Neuronal stem cell (in vitro differentiated cells): Measurements from ENCODE around the gene GRIN3B.

Source experiments
- DNase-seq: peaks from one replicate; pipeline ENCODE4 v3.0.0-alpha.2; 2013; ENCODE audit warnings: low spot score
- H2AFZ ChIP-seq: one replicate; pipeline ENCODE4 v1.6.1; 2013; ENCODE audit warnings: mild to moderate bottlenecking, low read length, inconsistent platforms
- H2AK5ac ChIP-seq: 2 replicates; pipeline ENCODE4 v1.6.1; 2013; ENCODE audit warnings: low read depth, mild to moderate bottlenecking, inconsistent platforms, low read length, moderate library complexity, mixed read lengths
- H2BK120ac ChIP-seq: 2 replicates; pipeline ENCODE4 v1.6.1; 2013; ENCODE audit warnings: low read depth, mild to moderate bottlenecking, inconsistent platforms, low read length, moderate library complexity, mixed read lengths
- H2BK12ac ChIP-seq: one replicate; pipeline ENCODE4 v1.6.1; 2013; ENCODE audit warnings: low read length, inconsistent platforms
- H2BK15ac ChIP-seq: 2 replicates; pipeline ENCODE4 v1.6.1; 2013; ENCODE audit warnings: mild to moderate bottlenecking, low read length, inconsistent platforms, mixed read lengths
- H2BK5ac ChIP-seq: one replicate; pipeline ENCODE4 v1.6.1; 2013; ENCODE audit warnings: inconsistent platforms, mild to moderate bottlenecking, low read length, moderate library complexity
- H3K14ac ChIP-seq: one replicate; pipeline ENCODE4 v1.6.1; 2013; ENCODE audit warnings: low read length, inconsistent platforms
- H3K18ac ChIP-seq: 2 replicates; pipeline ENCODE4 v1.6.1; 2013; ENCODE audit warnings: low read length, inconsistent platforms
- H3K23ac ChIP-seq: 2 replicates; pipeline ENCODE4 v1.6.1; 2013; ENCODE audit warnings: low read depth, mild to moderate bottlenecking, mixed read lengths, low read length, inconsistent platforms; ENCODE audit not compliant: poor library complexity
- H3K27ac ChIP-seq: replicated peaks from 3 replicates; pipeline ENCODE4 v1.5.1; 2013; ENCODE audit warnings: low read length, inconsistent platforms
- H3K27me3 ChIP-seq, 3 experiments: 2 replicates each; pipeline ENCODE4 v1.6.1; 2013; ENCODE audit warnings: low read length in 3 of 3, mild to moderate bottlenecking in 2 of 3, inconsistent platforms in 1 of 3, low read depth in 1 of 3, mixed read lengths in 1 of 3, moderate library complexity in 1 of 3; ENCODE audit not compliant: control insufficient read depth in 3 of 3, insufficient read depth in 3 of 3
- H3K36me3 ChIP-seq, 2 donors: replicated peaks in 1 of 2; 2 replicates each; pipeline ENCODE4 v1.6.1; 2013; ENCODE audit warnings: low read length in 2 of 2; ENCODE audit not compliant: control insufficient read depth in 2 of 2, insufficient read depth in 2 of 2
- H3K4ac ChIP-seq: 2 replicates; pipeline ENCODE4 v1.6.1; 2013; ENCODE audit warnings: inconsistent platforms, mild to moderate bottlenecking, low read length, moderate library complexity
- H3K4me1 ChIP-seq, 2 donors: 1 replicate in 1 of 2; 2 replicates in 1 of 2; pipeline ENCODE4 v1.6.1; 2013; ENCODE audit warnings: low read length in 2 of 2, low read depth in 1 of 2; ENCODE audit not compliant: control insufficient read depth in 2 of 2, insufficient read depth in 1 of 2
- H3K4me2 ChIP-seq: one replicate; pipeline ENCODE4 v1.6.1; 2013; ENCODE audit warnings: mild to moderate bottlenecking, low read length, inconsistent platforms; ENCODE audit not compliant: insufficient read depth, poor library complexity, severe bottlenecking
- H3K4me3 ChIP-seq, 2 donors: 2 replicates each; pipeline ENCODE4 v1.5.1; 2013; ENCODE audit warnings: low read length in 2 of 2, mild to moderate bottlenecking in 2 of 2, inconsistent platforms in 1 of 2, moderate library complexity in 1 of 2
- H3K79me1 ChIP-seq: one replicate; pipeline ENCODE4 v1.6.1; 2013; ENCODE audit warnings: low read depth, mild to moderate bottlenecking, inconsistent platforms, low read length, moderate library complexity
- H3K9ac ChIP-seq: one replicate; pipeline ENCODE4 v1.6.1; 2013; ENCODE audit warnings: mild to moderate bottlenecking, low read depth, low read length, inconsistent platforms; ENCODE audit not compliant: poor library complexity
- H3K9me3 ChIP-seq, 2 donors: replicated peaks in 1 of 2; 2 replicates each; pipeline versions ENCODE3 to v1.6.1; 2013; ENCODE audit warnings: low read length in 2 of 2, mild to moderate bottlenecking in 2 of 2, inconsistent platforms in 1 of 2, low read depth in 1 of 2, mixed read lengths in 1 of 2, moderate library complexity in 1 of 2; ENCODE audit not compliant: control insufficient read depth in 2 of 2, insufficient read depth in 1 of 2
- H4K8ac ChIP-seq: one replicate; pipeline ENCODE4 v1.6.1; 2013; ENCODE audit warnings: low read depth, mild to moderate bottlenecking, inconsistent platforms, low read length, moderate library complexity
- H4K91ac ChIP-seq: one replicate; pipeline ENCODE4 v1.6.1; 2013; ENCODE audit warnings: low read length, low read depth, mild to moderate bottlenecking, inconsistent platforms; ENCODE audit not compliant: poor library complexity
- WGBS, 2 donors: extraction: QIAGEN DNeasy Blood & Tissue Kit; methylation state at CpG; one replicate each; pipeline ENCODE4 v1.1.7; 2013; ENCODE audit warnings: missing lambda C conversion rate in 2 of 2, mixed read lengths in 1 of 2; ENCODE audit not compliant: insufficient read length in 2 of 2, insufficient replicate concordance in 1 of 2; ENCODE audit errors: extremely low coverage in 2 of 2; 5-methylcytosine and 5-hydroxymethylcytosine counted together

The GRIN3B gene

GRCh38 chr19:1009041-1009980 is 9.1 kb downstream of the GRIN3B start:
- Histone ChIP-seq H4K8ac (no peak overlapping the region), H3K18ac (no peak overlapping the region), H3K27me3 (no peaks in the 10 kb centered on the region), H2AFZ (no peak overlapping the region), H3K79me1 (peaks cover 16% of the 10 kb centered on the region), H3K36me3 (peaks cover 30 to 39% of the 10 kb centered on the region in 2 donors), H3K4me3 (no peak overlapping the region), H3K4ac (no peak overlapping the region), H2BK15ac (no peak overlapping the region), H3K14ac (no peak overlapping the region), H3K4me2 (no peak overlapping the region), H4K91ac (no peak overlapping the region), H3K9ac (no peak overlapping the region), H2AK5ac (no peak overlapping the region), H3K4me1 (no peaks in the 10 kb centered on the region), H2BK120ac (no peak overlapping the region), H3K23ac (no peak overlapping the region), H3K27ac (no peak overlapping the region), H2BK5ac (no peak overlapping the region), H3K9me3 (peaks cover 0 to 4% of the 10 kb centered on the region in 2 donors), H2BK12ac (no peak overlapping the region)
- no peak for DNase-seq
- no CpG with 5 or more reads among the region's 92 CpGs for WGBS, 2 donors

- H3K14ac ChIP-seq: no peak overlapping the region
- no peak overlapping the region for H2AK5ac ChIP-seq
- no peaks in the 10 kb centered on the region for H3K27me3 ChIP-seq
- H3K4me3 ChIP-seq: no peak overlapping the region
- no peak overlapping the region for H3K23ac ChIP-seq
- no peak overlapping the region for H3K4ac ChIP-seq
- no peak overlapping the region for H3K18ac ChIP-seq
- no peak overlapping the region for H2BK12ac ChIP-seq
- H3K9ac ChIP-seq: no peak overlapping the region
- H3K79me1 ChIP-seq: peaks cover 23% of the 10 kb centered on the region
- DNase-seq: no peak
- no peak overlapping the region for H4K8ac ChIP-seq
- H3K4me1 ChIP-seq: no peaks in the 10 kb centered on the region
- H4K91ac ChIP-seq: no peak overlapping the region
- H3K4me2 ChIP-seq: no peak overlapping the region
- H2BK120ac ChIP-seq: no peak overlapping the region
- H3K27ac ChIP-seq: no peak overlapping the region
- no peak overlapping the region for H2BK15ac ChIP-seq
- H2BK5ac ChIP-seq: no peak overlapping the region
- peaks cover 0 to 4% of the 10 kb centered on the region in 2 donors for H3K9me3 ChIP-seq
- WGBS, 2 donors: no CpG with 5 or more reads among the region's 29 CpGs
- no peak overlapping the region for H2AFZ ChIP-seq
- peaks cover 30 to 46% of the 10 kb centered on the region in 2 donors for H3K36me3 ChIP-seq
Measured at GRCh38 chr19:1009981-1010538, 9.8 kb downstream of the GRIN3B start.

- Histone ChIP-seq H2BK120ac (no peak overlapping the region), H3K9ac (no peak overlapping the region), H2BK12ac (no peak overlapping the region), H2AFZ (no peak overlapping the region), H3K27ac (no peak overlapping the region), H2BK15ac (no peak overlapping the region), H3K14ac (no peak overlapping the region), H3K4ac (no peak overlapping the region), H3K79me1 (peaks cover 31% of the 10 kb centered on the region), H3K23ac (peak overlapping the region; percentile 89), H3K27me3 (no peaks in the 10 kb centered on the region), H3K18ac (no peak overlapping the region), H4K8ac (no peak overlapping the region), H3K9me3 (peaks cover 0 to 2% of the 10 kb centered on the region in 2 donors), H2AK5ac (no peak overlapping the region), H3K4me2 (no peak overlapping the region), H4K91ac (no peak overlapping the region), H3K4me1 (peaks cover 2 to 4% of the 10 kb centered on the region in 2 donors), H2BK5ac (no peak overlapping the region), H3K4me3 (no peak overlapping the region), H3K36me3 (peaks cover 30 to 47% of the 10 kb centered on the region in 2 donors)
- no CpG with 5 or more reads among the region's 56 CpGs for WGBS, 2 donors
- DNase-seq: no peak
Measured at GRCh38 chr19:1010586-1011510, 10.6 kb downstream of the GRIN3B start.
